Transverse colon (tissue), 4 donors: Measurements from ENCODE around the gene MRFAP1.

Experiments
- CTCF ChIP-seq, 5 experiments: fragments of 200-600 bp in 3 of 5; fragments of 450-650 bp in 2 of 5; sonication (generic) in 3 of 5; IDR thresholded peaks; 1 replicate in 2 of 5; 2 replicates in 3 of 5; pipeline ENCODE4 v1.5.1; 2016 to 2017; ENCODE audit warnings: antibody characterized with exemption in 5 of 5, inconsistent platforms in 3 of 5, mild to moderate bottlenecking in 2 of 5, moderate library complexity in 1 of 5
- EP300 ChIP-seq: sonication (generic); formaldehyde crosslinking; IDR thresholded peaks from one replicate; pipeline ENCODE4 v1.6.1; 2017; ENCODE audit warnings: antibody characterized with exemption, low read depth
- POLR2A ChIP-seq: fragments of 450-650 bp; IDR thresholded peaks from one replicate; pipeline ENCODE4 v1.6.1; 2016; ENCODE audit warnings: antibody characterized with exemption, mild to moderate bottlenecking, moderate library complexity
- POLR2AphosphoS5 ChIP-seq, 3 donors: sonication (generic); formaldehyde crosslinking; IDR thresholded peaks; one replicate each; pipeline ENCODE4 v1.6.1; 2016; ENCODE audit warnings: antibody characterized with exemption in 3 of 3

- TF ChIP-seq CTCF (IDR thresholded peaks at IDR 0.05) (no peak), POLR2AphosphoS5 (IDR thresholded peaks at IDR 0.05) (no peak), POLR2A (no peak), EP300 (no peak)
Measured at GRCh38 chr4:6676722-6677558, 36.5 kb downstream of the MRFAP1 start.
